ENCODE measurements around the gene USP5.

USP5 gene, protein sequence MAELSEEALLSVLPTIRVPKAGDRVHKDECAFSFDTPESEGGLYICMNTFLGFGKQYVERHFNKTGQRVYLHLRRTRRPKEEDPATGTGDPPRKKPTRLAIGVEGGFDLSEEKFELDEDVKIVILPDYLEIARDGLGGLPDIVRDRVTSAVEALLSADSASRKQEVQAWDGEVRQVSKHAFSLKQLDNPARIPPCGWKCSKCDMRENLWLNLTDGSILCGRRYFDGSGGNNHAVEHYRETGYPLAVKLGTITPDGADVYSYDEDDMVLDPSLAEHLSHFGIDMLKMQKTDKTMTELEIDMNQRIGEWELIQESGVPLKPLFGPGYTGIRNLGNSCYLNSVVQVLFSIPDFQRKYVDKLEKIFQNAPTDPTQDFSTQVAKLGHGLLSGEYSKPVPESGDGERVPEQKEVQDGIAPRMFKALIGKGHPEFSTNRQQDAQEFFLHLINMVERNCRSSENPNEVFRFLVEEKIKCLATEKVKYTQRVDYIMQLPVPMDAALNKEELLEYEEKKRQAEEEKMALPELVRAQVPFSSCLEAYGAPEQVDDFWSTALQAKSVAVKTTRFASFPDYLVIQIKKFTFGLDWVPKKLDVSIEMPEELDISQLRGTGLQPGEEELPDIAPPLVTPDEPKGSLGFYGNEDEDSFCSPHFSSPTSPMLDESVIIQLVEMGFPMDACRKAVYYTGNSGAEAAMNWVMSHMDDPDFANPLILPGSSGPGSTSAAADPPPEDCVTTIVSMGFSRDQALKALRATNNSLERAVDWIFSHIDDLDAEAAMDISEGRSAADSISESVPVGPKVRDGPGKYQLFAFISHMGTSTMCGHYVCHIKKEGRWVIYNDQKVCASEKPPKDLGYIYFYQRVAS

DNA sequence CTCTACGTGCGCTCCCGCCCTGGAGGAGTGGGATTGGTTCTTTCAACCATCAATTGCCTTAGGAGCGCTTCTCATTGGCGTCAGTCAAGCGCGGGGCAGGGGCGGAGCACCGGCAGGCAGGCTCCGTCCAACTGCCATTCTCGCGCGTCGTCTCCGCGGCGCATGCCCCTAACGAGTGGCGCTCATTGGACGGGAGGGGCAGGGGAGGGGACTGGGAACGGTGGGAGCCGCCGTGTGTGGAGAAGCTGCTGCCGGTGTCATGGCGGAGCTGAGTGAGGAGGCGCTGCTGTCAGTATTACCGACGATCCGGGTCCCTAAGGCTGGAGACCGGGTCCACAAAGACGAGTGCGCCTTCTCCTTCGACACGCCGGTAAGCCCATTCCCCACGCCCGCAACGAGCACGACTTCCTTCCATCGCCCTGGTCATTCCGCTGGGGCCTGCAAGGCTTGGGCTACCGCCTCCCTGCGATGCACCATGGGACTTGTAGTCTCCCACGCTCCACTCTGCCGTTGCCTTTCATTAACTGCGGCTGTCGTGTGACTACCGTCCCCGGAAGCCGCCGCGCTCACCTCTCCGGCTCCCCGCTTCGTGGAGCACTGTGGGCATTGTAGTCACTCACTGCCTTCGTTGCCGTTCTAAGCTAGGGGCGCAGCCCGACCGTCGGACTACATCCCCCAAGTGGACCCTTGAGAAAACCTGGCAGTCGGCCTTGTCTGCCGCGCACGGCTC, at the start of gene USP5:
Gene USP5, plus strand, starts transcription at position 230 of the 730 bp plus-strand sequence. Its CDS starts 30 bp downstream, at position 260.
- peak; percentile 90 for DNase-seq

DNA sequence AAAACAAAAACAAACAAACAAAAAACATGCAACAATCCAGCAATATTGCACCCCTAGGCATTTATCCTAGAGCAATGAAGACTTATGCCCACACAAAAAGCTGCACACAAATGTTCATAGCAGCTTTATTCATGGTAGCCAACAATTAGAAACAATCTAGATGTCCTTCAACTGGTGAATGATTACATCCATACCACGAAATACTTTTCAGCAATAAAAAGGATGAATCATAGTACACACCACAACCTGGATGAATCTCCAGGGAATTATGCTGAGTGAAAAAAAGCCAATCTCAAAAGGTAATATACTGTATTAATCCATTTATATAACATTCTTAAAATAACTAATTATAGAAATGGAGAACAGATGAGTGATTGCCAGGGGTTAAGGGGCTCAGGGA, 44.8 kb upstream of the USP5 start:
- DNase-seq: no peak

DNA sequence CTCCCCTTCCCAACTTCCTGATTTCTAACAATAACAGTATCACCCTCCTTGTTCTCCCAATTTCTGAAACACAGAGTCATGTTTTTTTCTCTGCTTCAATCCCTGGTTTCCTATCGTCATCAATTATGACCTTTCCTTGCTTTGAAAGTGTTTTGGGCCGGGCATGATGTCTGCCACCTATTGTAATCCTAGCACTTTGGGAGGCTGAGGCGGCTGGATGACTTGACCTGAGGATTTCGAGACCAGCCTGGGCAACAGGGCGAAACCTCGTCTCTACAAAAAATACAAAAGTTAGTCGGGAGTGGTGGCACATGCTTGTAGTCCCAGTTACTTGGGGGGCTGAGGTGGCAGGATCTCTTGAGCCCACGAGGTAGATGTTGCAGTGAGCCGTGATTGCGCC, 42.9 kb upstream of the USP5 start:
- DNase-seq: no peak

DNA sequence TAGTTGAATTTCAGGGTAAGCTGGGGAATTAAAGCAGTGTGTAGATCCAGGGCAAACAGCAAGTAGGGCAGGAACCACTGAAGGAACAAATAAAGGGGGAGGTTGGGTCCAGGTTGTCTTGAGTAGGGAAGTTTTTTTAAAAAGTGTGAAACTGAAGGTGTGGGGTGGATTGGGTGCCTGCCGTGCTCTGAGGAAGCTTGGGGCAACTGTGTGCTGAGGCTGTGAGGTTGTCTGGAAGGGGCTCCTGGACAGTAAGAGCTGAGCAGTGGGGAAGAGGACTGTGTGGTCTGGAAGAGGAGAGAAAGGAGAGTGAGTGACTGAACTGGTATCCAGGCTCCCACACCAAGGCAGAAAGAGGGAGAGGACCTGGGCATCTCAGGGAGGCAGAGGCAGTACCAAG, 41.2 kb upstream of the USP5 start:
- DNase-seq: no peak

DNA sequence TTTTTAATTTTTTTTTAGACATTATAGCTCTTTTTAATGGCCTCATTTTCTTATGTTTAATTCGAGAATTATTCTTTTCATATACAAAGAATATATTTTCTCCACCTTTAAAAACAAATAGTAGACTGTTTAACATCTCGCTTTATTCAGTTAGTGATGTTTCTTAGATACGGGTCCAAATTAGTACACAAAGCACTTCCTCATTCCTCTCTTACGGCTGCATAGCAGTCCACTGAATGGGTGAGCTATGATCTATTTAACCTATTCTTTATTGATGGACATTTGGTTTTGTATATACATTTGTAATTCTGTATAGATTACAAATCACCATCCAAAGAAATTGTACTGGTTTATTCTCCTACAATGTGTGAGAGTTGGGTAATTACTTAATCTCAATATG, 38.6 kb upstream of the USP5 start:
- DNase-seq: no peak

DNA sequence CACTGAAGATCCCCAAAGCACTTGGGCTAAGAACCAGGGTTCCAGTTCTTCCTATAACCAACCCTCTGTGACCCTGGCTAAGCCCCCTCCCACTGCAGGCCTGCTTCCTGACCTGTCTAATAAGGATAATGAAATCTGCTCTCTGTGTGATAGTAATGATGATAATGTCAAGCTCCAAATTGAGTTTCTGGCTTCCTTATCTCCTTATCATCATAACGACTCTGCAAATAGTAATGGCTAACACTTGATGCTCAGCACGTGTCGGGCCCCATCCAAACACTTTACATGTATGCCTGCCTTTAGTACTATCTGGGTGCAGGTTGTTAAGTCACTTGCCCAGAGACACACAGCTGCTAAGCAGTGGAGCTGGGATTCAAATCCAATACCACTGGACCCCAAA, 35.4 kb upstream of the USP5 start:
- no peak for DNase-seq

DNA sequence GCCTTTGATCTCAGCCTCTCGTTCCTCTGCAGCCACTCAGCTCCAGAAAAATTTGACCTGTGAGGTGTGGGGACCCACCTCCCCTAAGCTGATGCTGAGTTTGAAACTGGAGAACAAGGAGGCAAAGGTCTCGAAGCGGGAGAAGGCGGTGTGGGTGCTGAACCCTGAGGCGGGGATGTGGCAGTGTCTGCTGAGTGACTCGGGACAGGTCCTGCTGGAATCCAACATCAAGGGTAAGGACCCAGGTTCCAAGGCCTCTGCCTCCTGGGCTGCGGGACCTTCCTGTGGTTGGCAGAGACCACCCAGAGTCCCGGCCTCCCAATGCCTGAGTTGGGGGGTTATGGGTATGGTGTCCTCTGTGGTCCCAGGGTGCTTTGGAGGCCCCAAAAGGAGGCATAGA, 34.9 kb upstream of the USP5 start:
- no peak for DNase-seq

DNA sequence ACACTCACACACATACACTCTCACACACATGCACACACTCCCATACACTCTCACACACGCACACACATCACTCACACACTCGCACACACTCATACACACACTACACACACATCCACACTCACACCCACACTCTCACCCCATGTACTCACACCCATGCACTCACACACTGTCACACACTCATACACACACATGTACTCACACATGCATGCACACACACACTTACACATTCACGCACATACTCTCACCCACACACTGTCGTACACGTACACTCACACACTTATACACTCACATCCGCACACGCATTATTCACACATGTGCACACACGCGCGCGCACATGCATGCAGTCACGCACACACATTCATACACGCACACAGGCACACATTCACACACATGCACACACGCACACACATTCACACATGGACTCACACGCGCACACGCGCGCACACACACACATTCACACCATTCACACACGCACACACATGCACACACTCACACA, 34.2 kb upstream of the USP5 start:
- no peak for DNase-seq

DNA sequence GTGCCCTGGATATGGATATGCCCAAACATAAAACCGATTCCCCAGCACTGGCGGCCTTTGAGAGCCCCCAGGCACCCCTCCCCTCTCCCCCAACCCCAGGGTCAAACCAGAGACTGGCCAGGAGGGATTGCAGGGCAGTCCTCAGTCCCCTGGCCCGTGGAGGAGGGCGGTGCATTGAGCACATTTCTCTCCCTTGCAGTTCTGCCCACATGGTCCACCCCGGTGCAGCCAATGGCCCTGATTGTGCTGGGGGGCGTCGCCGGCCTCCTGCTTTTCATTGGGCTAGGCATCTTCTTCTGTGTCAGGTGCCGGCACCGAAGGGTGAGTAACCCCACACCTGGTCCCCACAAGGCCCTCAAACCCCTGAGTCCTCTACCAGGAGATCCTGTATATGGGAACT, 33.7 kb upstream of the USP5 start:
- DNase-seq: no peak

DNA sequence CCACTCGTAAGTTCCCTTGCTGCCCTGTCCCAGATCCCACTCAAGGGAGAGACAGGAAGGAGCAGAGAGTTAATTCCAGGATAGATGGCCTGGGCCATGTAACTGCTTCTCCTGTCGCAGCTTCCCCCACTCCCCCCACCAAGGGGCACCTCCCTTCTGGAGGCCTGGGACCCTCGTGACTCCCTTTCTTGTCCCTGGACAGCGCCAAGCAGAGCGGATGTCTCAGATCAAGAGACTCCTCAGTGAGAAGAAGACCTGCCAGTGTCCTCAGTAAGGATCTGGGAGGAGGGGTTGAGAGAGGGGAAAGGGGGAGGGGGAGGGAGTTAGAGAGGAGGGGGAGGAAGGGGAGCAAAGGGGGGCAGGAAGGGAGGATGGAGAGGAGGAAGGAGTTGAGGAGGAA, 33.3 kb upstream of the USP5 start:
- no peak for DNase-seq

DNA sequence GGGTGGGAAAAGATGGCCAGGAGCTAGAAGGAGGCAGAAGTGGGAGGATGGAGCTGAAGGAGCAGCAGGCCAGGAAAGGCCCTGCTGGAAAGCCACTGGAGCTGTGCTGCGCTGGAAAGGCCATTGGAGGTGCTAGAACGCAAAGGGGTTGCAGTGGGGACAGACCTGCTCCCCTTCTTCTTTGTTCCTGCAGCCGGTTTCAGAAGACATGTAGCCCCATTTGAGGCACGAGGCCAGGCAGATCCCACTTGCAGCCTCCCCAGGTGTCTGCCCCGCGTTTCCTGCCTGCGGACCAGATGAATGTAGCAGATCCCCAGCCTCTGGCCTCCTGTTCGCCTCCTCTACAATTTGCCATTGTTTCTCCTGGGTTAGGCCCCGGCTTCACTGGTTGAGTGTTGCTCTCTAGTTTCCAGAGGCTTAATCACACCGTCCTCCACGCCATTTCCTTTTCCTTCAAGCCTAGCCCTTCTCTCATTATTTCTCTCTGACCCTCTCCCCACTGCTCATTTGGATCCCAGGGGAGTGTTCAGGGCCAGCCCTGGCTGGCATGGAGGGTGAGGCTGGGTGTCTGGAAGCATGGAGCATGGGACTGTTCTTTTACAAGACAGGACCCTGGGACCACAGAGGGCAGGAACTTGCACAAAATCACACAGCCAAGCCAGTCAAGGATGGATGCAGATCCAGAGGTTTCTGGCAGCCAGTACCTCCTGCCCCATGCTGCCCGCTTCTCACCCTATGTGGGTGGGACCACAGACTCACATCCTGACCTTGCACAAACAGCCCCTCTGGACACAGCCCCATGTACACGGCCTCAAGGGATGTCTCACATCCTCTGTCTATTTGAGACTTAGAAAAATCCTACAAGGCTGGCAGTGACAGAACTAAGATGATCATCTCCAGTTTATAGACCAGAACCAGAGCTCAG, 32.6 kb upstream of the USP5 start:
- no peak for DNase-seq

DNA sequence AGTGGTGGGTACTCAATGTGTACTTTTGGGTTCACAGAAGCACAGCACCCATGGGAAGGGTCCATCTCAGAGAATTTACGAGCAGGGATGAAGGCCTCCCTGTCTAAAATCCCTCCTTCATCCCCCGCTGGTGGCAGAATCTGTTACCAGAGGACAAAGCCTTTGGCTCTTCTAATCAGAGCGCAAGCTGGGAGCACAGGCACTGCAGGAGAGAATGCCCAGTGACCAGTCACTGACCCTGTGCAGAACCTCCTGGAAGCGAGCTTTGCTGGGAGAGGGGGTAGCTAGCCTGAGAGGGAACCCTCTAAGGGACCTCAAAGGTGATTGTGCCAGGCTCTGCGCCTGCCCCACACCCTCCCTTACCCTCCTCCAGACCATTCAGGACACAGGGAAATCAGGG, 31.8 kb upstream of the USP5 start:
- DNase-seq: no peak

DNA sequence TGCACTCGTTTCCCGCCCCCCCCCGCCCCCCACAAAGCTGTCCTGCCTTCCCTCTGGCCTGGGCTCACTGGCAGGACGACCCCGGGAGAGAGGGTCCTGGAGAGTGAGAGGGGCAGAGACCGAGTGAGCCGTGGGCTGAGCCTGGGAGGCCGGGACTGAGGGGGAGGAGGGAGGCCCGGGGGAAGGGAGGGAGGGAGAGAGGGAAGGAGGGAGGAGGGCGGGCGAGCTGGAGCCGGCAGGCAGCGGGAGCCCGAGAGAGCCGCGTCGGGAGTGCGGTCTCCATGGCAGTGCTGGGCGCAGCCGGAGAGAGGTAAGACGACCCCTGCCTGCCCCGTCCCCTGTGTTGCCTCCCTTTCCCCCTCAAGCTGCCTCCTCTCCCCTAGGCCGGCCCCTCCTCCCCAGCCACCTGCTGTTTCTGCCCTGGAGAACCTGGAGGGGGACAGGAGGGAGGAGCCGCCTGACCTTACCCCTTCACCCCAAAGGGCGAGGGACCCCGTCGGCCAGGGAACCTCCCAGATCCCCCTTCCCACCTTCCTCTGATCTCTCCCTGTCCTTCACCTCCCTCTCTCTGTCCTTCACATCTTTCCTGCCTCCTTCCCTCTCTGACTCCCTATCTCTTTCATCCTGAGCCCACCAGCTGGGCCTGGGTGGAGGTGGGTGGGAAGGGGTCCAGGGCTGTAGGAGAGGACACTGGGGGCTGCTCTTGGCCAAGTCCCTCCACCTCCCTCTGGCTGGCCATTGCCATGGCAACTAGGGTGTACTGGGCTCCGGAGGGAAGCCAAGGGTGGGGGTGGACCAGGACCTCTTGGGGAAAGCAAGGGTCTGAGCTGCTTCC, 30.1 kb upstream of the USP5 start, which contains the start of gene GPR162:
Gene GPR162, plus strand, starts transcription at position 231 of the 835 bp plus-strand sequence. CDS start 2,078 bp downstream, outside the sequence.
- DNase-seq: peak; percentile 31

DNA sequence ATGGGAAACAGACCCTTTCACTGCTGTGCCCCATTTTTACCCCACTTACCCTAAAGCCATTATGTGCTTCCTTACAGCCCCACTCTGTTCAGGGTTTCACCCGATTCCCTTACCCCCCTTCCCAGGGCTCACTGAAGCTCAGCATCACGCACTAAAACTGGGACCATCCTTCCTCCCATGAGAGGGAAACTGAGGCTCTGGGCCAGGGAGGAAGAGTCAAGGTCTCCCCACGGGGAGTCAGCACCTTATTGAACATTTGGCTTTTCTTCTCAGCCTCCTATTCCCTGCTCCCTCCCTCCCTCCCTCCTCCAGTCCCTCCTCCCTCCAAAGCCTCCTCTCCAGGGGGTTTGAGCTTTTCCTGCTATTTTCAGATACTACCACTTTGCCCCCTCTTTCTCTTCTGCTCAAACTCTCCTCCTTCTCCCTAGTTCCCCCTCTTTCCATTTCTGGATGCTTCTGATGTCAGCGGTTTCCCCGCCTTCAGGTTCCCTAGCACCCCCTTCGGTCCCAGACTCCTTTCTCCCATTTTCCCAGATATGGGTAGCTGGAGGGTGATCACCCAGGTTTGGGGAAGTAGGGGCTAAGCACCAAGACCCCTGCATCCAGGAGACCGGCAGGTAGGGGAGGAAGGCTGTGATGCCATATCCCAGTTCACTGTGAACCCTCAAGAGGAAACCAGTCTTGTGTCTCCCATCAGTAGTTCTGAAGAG, 29.4 kb upstream of the USP5 start:
- DNase-seq: no peak

DNA sequence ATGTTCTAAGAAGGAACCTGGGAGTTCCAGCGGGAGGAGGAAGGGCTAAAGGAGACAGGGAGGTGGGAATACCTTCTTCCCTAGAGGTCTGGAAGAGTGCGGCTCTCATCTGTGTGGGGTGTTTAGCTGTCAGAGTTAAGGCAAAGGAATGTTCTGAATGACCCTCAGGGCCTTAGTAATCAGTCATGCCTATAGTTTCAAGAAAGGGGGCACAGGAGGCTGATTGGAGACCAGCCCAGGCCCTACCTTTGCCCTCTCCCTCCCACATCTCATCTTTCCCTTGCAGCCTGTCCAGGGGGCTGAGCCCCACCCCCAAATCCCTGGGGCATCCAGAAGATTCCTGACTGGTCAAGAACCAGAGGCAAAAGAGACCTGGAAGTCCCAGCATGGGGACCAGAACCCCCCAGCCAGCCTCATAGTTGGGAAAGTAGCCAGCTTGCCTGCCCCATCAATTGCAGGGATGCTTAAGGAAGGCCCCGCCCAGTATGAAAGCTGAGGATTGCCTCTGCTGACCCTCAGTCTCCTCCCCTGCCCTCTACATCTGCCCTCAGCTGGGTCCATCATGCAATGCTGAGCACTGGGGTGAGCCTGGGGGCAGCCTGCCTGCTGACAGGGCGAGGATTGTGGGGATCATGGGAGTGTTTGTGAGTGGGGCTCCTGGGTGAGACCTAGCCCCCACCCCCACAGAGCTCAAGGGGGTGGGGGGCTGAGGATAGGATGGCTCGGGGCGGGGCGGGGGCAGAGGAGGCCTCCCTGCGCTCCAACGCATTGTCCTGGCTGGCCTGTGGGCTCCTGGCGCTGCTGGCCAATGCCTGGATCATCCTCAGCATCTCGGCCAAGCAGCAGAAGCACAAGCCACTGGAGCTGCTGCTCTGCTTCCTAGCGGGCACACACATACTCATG, 28.5 kb upstream of the USP5 start:
- no peak for DNase-seq

DNA sequence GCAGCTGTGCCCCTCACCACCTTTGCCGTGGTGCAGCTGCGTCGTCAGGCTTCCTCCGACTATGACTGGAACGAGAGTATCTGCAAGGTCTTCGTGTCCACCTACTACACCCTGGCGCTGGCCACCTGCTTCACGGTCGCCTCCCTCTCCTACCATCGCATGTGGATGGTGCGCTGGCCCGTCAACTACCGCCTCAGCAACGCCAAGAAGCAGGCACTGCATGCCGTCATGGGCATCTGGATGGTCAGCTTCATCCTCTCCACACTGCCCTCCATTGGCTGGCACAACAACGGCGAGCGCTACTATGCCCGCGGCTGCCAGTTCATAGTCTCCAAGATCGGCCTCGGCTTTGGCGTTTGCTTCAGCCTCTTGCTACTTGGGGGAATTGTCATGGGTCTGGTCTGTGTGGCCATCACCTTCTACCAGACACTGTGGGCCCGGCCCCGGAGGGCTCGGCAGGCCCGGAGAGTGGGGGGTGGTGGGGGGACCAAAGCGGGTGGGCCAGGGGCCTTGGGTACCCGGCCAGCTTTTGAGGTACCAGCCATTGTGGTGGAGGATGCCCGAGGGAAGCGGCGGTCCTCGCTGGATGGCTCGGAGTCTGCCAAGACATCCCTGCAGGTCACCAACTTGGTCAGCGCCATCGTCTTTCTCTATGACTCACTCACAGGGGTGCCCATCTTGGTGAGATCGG, 27.7 kb upstream of the USP5 start:
- DNase-seq: no peak

DNA sequence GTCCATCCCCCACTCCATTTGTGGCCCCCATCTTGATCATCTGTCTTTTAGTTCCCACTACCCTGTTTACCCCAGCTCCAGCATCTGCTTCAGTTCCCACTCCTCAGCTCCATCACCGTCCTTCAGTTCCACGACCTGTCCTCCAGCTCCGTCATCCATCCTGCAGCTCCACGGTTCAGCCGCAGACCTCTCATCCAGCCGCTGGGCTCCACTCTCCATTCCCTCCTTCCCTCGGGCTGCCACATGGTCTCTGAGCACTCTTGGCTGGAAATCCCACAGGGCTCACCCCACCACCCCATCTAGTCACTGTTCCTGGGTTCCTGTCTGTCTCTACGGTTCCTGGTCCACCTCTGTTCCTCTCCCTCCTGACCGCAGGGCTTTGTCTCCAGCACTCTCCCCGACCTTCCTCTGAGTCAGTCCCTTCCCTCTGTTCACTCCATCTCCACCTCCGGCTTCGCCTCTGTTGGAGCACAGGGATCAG, 27.0 kb upstream of the USP5 start:
- no peak for DNase-seq

DNA sequence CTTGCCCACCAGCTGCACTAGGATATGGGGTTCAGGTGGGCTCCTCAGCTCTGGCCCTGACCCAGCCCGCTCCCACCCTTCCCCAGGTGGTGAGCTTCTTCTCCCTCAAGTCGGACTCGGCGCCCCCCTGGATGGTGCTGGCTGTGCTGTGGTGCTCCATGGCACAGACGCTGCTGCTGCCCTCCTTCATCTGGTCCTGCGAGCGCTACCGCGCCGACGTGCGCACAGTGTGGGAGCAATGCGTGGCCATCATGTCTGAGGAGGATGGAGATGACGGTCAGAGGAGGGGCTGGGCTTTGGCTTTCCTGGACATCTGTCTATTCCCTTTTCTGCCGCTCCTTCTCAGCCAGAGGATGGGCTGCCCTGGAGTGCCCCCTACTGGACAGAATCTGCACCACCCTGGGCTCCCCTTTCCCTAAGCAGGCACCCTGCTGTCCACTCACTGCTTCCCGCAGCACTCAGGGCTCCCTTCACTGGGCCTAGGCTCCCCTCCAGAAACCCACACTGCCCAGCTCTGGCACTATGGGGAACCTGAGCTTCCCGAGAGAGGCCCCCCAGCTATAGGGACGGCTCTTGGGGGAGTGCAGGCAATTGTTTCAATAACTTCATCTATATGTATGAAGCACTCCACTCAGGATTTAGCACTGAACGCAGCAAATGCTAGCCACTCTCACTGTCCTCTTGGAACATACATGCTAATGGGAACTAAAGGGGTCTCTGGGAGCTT, 26.4 kb upstream of the USP5 start:
- DNase-seq: peak; percentile 76

Data from NCI-H748 treated with DMSO at 0.1 percent for 48 hours (cell line).